Endothelial cell of umbilical vein (primary cell): ENCODE data around the gene LRP3. TPM values are rescaled to one million over a fixed set of nuclear protein-coding genes. Genes with fewer than 3 reads are reported as not detected.

Experiments used
- BruUV-seq: library from RNA; stranded (reverse); fragments of 400-500 nt; replicated peaks from 2 replicates; lab custom pipeline; 2021; lab: Mats Ljungman, UMichigan
- CTCF ChIA-PET: fragments of 300-600, 350-600 bp; sonication (Branson Sonifier 250); formaldehyde crosslinking; loops from one replicate; lab custom pipeline; 2021; ENCODE audit warnings: antibody characterized with exemption, inconsistent platforms; lab: Charles Lee
- POLR2A ChIA-PET: fragments of 300-600, 350-600 bp; sonication (Branson Sonifier 250); formaldehyde crosslinking; loops from one replicate; lab custom pipeline; 2021; ENCODE audit warnings: antibody characterized with exemption, inconsistent platforms; lab: Charles Lee
- DNase-seq: peaks from one replicate; pipeline ENCODE4 v3.0.0-alpha.2; 2011; ENCODE audit warnings: low read depth, low spot score
- FAIRE-seq: peaks from 2 replicates; lab custom pipeline; 2011; peaks lifted over from hg19 to GRCh38; lab: Jason Lieb, UNC
- H2AFZ ChIP-seq: 2 replicates; pipeline ENCODE4 v1.6.0; 2012; ENCODE audit warnings: low read depth, low read length, control low read depth, inconsistent platforms
- H3K27ac ChIP-seq: 2 replicates; pipeline ENCODE4 v1.5.1; 2011; ENCODE audit warnings: low read depth, mild to moderate bottlenecking, control low read depth, low read length, moderate library complexity; ENCODE audit not compliant: insufficient read depth
- H3K27me3 ChIP-seq, 2 experiments: 2 replicates each; pipeline versions ENCODE4 v1.6.0 to v1.6.1; 2011; ENCODE audit warnings: low read length in 2 of 2, mixed read lengths in 1 of 2; ENCODE audit not compliant: control insufficient read depth in 2 of 2, insufficient read depth in 2 of 2
- H3K36me3 ChIP-seq, 2 experiments: 2 replicates in 1 of 2; 3 replicates in 1 of 2; pipeline ENCODE4 v1.5.1; 2011; ENCODE audit warnings: low read length in 2 of 2, mild to moderate bottlenecking in 1 of 2, moderate library complexity in 1 of 2; ENCODE audit not compliant: control insufficient read depth in 2 of 2, insufficient read depth in 2 of 2; ENCODE audit errors: extremely low read depth in 1 of 2
- H3K4me1 ChIP-seq: 3 replicates; pipeline ENCODE4 v1.5.1; 2011; ENCODE audit warnings: mild to moderate bottlenecking, low read length; ENCODE audit not compliant: control insufficient read depth, insufficient read depth; ENCODE audit errors: extremely low read depth
- H3K4me2 ChIP-seq: 2 replicates; pipeline ENCODE4 v1.6.1; 2011; ENCODE audit warnings: low read length, control low read depth, mixed read lengths; ENCODE audit not compliant: insufficient read depth
- H3K4me3 ChIP-seq, 3 experiments: fragments of 200-600 bp in 1 of 3; sonication (generic), shearing (Covaris generic) in 1 of 3; replicated peaks in 1 of 3; 2 replicates each; pipeline ENCODE4 v1.5.1; 2011 to 2016; ENCODE audit warnings: control low read depth in 3 of 3, low read length in 3 of 3, mild to moderate bottlenecking in 2 of 3, inconsistent platforms in 1 of 3, low read depth in 1 of 3, moderate library complexity in 1 of 3; ENCODE audit not compliant: insufficient read depth in 1 of 3
- H3K79me2 ChIP-seq: 2 replicates; pipeline ENCODE4 v1.6.0; 2012; ENCODE audit warnings: low read length, inconsistent platforms; ENCODE audit not compliant: control insufficient read depth, insufficient read depth
- H3K9ac ChIP-seq: replicated peaks from 2 replicates; pipeline ENCODE3; 2011; ENCODE audit warnings: low read length, control low read depth; ENCODE audit not compliant: insufficient read depth; ENCODE audit errors: extremely low read depth
- H3K9me1 ChIP-seq: replicated peaks from 3 replicates; pipeline ENCODE4 v1.6.0; 2011; ENCODE audit warnings: mild to moderate bottlenecking, low read length; ENCODE audit not compliant: control insufficient read depth, insufficient read depth; ENCODE audit errors: extremely low read depth
- H3K9me3 ChIP-seq: replicated peaks from 2 replicates; pipeline ENCODE4 v1.5.1; 2012; ENCODE audit warnings: low read length, inconsistent platforms; ENCODE audit not compliant: control insufficient read depth, insufficient read depth
- H4K20me1 ChIP-seq: replicated peaks from 2 replicates; pipeline ENCODE3; 2011; ENCODE audit warnings: mild to moderate bottlenecking, low read length; ENCODE audit not compliant: control insufficient read depth, insufficient read depth; ENCODE audit errors: extremely low read depth
- EZH2 ChIP-seq: IDR thresholded peaks from 2 replicates; pipeline ENCODE4 v1.6.1; 2012; ENCODE audit warnings: borderline replicate concordance, low read depth, mild to moderate bottlenecking, moderate library complexity, low read length, inconsistent platforms; ENCODE audit not compliant: severe bottlenecking
- FOS ChIP-seq: IDR thresholded peaks from 2 replicates; pipeline ENCODE4 v1.6.1; 2011; ENCODE audit warnings: mild to moderate bottlenecking, low read length, moderate library complexity, borderline replicate concordance; ENCODE audit not compliant: insufficient read depth
- GATA2 ChIP-seq: IDR thresholded peaks from 2 replicates; pipeline ENCODE4 v1.7.0; 2011; ENCODE audit warnings: low read depth, mild to moderate bottlenecking, moderate library complexity, mixed read lengths, low read length; ENCODE audit not compliant: insufficient read length, insufficient read depth
- JUN ChIP-seq: IDR thresholded peaks from 2 replicates; pipeline ENCODE4 v1.6.1; 2011; ENCODE audit warnings: borderline replicate concordance, low read depth; ENCODE audit not compliant: insufficient read length, insufficient read depth
- MAX ChIP-seq: IDR thresholded peaks from 2 replicates; pipeline ENCODE4 v1.6.1; 2011; ENCODE audit not compliant: insufficient read depth, insufficient read length
- MYC ChIP-seq: IDR thresholded peaks from one replicate; pipeline ENCODE4 v1.6.1; 2011; ENCODE audit warnings: mild to moderate bottlenecking, low read depth, low read length
- POLR2A ChIP-seq: IDR thresholded peaks from 2 replicates; pipeline ENCODE4 v1.6.1; 2012; ENCODE audit warnings: low read depth, mild to moderate bottlenecking, control low read depth, low read length
- POLR2AphosphoS5 ChIP-seq: IDR thresholded peaks from 2 replicates; pipeline ENCODE4 v1.6.1; 2012; ENCODE audit warnings: low read depth, mild to moderate bottlenecking, control low read depth, low read length, moderate library complexity; ENCODE audit not compliant: insufficient read depth
- dilution Hi-C: fragments of 300-500 bp; cut with MboI; formaldehyde crosslinking; loops from one replicate; pipeline ENCODE4 v1.15.0; 2019; ENCODE audit warnings: low sequenced_read_pairs; ENCODE audit not compliant: extremely low pct_ligation_motif_present
- intact Hi-C: fragments of 100-400 bp; cut with micrococcal nuclease; formaldehyde crosslinking; loops from one replicate; pipeline ENCODE4 v1.10.0; 2022
- polyA plus RNA-seq, 4 experiments: library from polyadenylated mRNA; depleted of rRNA in 3 of 4; stranded (reverse) in 3 of 4; unstranded in 1 of 4; fragments of >200 nt; gene quantifications; 2 replicates each; pipeline versions ENCODE4 v1.2.1 to v1.2.3, GENCODE V29; 2011 to 2012; ENCODE audit warnings: missing spikeins in 1 of 4
- total RNA-seq: library from RNA; stranded (reverse); gene quantifications from 2 replicates; pipeline ENCODE4 v1.2.3, GENCODE V29; 2021
- TF ChIP-seq, protein P1 (sequence below), 2 donors: IDR thresholded peaks; 1 replicate in 1 of 2; 2 replicates in 1 of 2; pipeline ENCODE4 v1.5.1; 2011; ENCODE audit warnings: low read length in 2 of 2, mild to moderate bottlenecking in 2 of 2, moderate library complexity in 2 of 2, control low read depth in 1 of 2, inconsistent platforms in 1 of 2, low read depth in 1 of 2; ENCODE audit not compliant: insufficient read depth in 1 of 2; ENCODE audit errors: extremely low read depth in 1 of 2

The LRP3 gene
- total and polyA plus RNA-seq, 2 donors (not counting 3 experiments of a cell fraction or from before 2014, with no cell fraction given): 14.3 to 19.4 TPM

- TF ChIP-seq MYC: no peak
- no peak for TF ChIP-seq POLR2A
- TF ChIP-seq MAX: no peak
- TF ChIP-seq FOS: no peak
- intact Hi-C loops (no loop called here), dilution Hi-C loops (no loop called here)
- POLR2A ChIA-PET: no interaction called here
- DNase-seq: no peak
- Histone ChIP-seq H3K9me1 (no peaks in the 10 kb centered on the region), H3K79me2 (no peaks in the 10 kb centered on the region), H3K36me3 (peaks cover 0 to 3% of the 10 kb centered on the region in 2 experiments), H3K27ac (no peak overlapping the region), H3K4me1 (no peaks in the 10 kb centered on the region), H3K4me3 (no peak overlapping the region), H3K9ac (no peak overlapping the region), H3K4me2 (no peak overlapping the region), H2AFZ (no peak overlapping the region), H3K27me3 (no peaks in the 10 kb centered on the region), H3K9me3 (no peaks in the 10 kb centered on the region), H4K20me1 (no peaks in the 10 kb centered on the region)
- FAIRE-seq: no peak
- no TSS peak for BruUV-seq
- CTCF ChIA-PET: interaction anchor here (2.9 kb wide), 1 partner anchor 24 kb away, joined by 13 read pairs; no protein-coding TSS in a partner anchor
These were observed 14.3 kb downstream of the LRP3 start for GRCh38 chr19:33208371-33208895.

DNA sequence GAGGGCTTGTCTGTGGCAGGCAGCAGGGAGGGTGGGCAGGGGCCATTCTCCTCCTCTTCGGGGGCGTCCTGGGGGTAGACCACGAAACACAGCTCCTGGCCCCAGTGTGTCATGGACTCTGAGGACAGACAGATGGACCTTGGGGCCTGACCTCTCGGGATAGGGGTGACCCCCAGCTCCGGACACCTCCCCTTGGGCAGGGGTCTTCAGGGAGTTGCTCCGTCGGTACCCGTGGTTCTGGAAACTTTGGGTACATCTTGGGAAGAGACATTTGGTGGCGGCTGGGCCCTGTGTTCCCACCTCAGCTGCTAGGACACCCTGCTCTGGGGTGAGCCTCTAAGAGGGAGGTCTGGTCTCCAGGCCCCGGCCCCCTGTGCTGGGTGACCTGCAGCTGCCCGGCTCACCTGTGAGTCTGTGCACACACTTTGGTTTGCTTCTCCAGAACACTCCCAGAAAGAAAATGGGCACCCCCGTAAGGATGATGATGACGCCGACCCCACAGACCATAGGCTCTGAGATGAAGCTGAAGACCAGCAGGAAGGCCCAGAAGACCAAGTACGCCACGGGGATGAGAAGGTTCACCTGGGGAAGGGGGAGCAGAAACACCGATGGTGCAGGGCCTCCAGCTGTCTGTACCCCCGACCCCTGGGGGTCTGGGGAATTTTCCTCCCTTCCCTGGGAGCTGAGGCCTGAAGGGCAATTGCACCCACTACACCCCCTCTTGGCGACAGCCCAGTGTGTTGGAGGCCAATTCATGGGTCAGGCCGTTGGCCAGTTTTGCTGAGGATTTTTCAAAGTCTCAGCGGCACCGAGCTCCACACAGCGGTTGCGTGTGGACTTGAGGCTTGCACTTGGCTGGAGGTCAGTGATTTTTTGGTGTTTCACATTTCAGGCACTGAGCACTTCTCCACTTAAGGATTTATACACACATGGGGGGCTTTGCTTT, 15.0 kb downstream of the LRP3 start:
- TF ChIP-seq FOS: no peak
- TF ChIP-seq, protein P1, sequence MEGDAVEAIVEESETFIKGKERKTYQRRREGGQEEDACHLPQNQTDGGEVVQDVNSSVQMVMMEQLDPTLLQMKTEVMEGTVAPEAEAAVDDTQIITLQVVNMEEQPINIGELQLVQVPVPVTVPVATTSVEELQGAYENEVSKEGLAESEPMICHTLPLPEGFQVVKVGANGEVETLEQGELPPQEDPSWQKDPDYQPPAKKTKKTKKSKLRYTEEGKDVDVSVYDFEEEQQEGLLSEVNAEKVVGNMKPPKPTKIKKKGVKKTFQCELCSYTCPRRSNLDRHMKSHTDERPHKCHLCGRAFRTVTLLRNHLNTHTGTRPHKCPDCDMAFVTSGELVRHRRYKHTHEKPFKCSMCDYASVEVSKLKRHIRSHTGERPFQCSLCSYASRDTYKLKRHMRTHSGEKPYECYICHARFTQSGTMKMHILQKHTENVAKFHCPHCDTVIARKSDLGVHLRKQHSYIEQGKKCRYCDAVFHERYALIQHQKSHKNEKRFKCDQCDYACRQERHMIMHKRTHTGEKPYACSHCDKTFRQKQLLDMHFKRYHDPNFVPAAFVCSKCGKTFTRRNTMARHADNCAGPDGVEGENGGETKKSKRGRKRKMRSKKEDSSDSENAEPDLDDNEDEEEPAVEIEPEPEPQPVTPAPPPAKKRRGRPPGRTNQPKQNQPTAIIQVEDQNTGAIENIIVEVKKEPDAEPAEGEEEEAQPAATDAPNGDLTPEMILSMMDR (IDR thresholded peaks at IDR 0.05; ENCODE audit: extremely low read depth in 1 of 2, insufficient read depth in 1 of 2, low read depth in 1 of 2, low read length in 2 of 2): no peak
- TF ChIP-seq EZH2: no peak
- no peak for TF ChIP-seq GATA2
- TF ChIP-seq MYC: no peak
- TF ChIP-seq JUN: no peak
- TF ChIP-seq POLR2AphosphoS5: no peak
- no peak for TF ChIP-seq POLR2A
- TF ChIP-seq MAX: no peak
- DNase-seq (no peak), FAIRE-seq (no peak)
- CTCF ChIA-PET: interaction anchor here (0.6 to 2.9 kb wide), 4 partner anchors 10 to 959 kb away, joined by 3 to 13 read pairs (median 4); no protein-coding TSS in a partner anchor
- H3K9ac ChIP-seq: no peak overlapping the region
- H3K9me1 ChIP-seq: no peaks in the 10 kb centered on the region
- no peaks in the 10 kb centered on the region for H3K79me2 ChIP-seq
- no TSS peak for BruUV-seq
- dilution Hi-C loops: no loop called here
- H3K9me3 ChIP-seq: no peaks in the 10 kb centered on the region
- POLR2A ChIA-PET: interaction anchor here (0.7 kb wide), 1 partner anchor 356 kb away, joined by 4 read pairs; no protein-coding TSS in a partner anchor
- H3K4me1 ChIP-seq: no peaks in the 10 kb centered on the region
- no peaks in the 10 kb centered on the region for H3K27me3 ChIP-seq
- H2AFZ ChIP-seq: no peak overlapping the region
- H3K27ac ChIP-seq: no peak overlapping the region
- intact Hi-C loops: no loop called here
- H3K4me3 ChIP-seq: no peak overlapping the region
- peaks cover 0 to 3% of the 10 kb centered on the region in 2 experiments for H3K36me3 ChIP-seq
- H4K20me1 ChIP-seq: no peaks in the 10 kb centered on the region
- H3K4me2 ChIP-seq: no peak overlapping the region
